K562 (cell line): ENCODE results near the gene CEP290. TPM values are rescaled to one million over a fixed set of nuclear protein-coding genes. Genes with fewer than 3 reads are reported as not detected.

ENCODE experiments used
- ATAC-seq: fragments of 200-7000 bp; cut with Tn5 transposase; 3 replicates; pipeline ENCODE4 v1.9.1; 2020; ENCODE audit warnings: moderate library complexity
- BruUV-seq: library from RNA; stranded (reverse); fragments of 400-500 nt; replicated peaks from 2 replicates; lab custom pipeline; 2021; lab: Mats Ljungman, UMichigan
- CTCF ChIA-PET: fragments of 300-600 bp; formaldehyde crosslinking; extraction: SDS; loops from one replicate; lab custom pipeline; 2021; ENCODE audit warnings: low intra/inter-chr PET ratio; lab: Yijun Ruan, JAX
- POLR2A ChIA-PET: fragments of 300-600, 350-650 bp; sonication (Branson Sonifier 250); formaldehyde crosslinking; extraction: SDS; loops from one replicate; lab custom pipeline; 2021; ENCODE audit warnings: antibody characterized with exemption, inconsistent platforms; lab: Yijun Ruan, JAX
- DNase-seq, 4 experiments: peaks; one replicate each; pipeline versions ENCODE4 v3.0.0 to v3.0.0-alpha.2; 2011 to 2018; ENCODE audit warnings: low spot score in 3 of 4, mixed read lengths in 3 of 4; ENCODE audit errors: extremely low read depth in 1 of 4
- FAIRE-seq: peaks from 2 replicates; lab custom pipeline; 2011; peaks lifted over from hg19 to GRCh38; lab: Jason Lieb, UNC
- H2AFZ ChIP-seq: 2 replicates; pipeline ENCODE4 v1.6.0; 2011; ENCODE audit warnings: low read depth, low read length, control low read depth, inconsistent platforms
- H3K27ac ChIP-seq: fragments of 200-600 bp; 3 replicates; pipeline ENCODE4 v1.8.0; 2011; ENCODE audit warnings: low read depth, mild to moderate bottlenecking, control low read depth, inconsistent platforms, low read length, moderate library complexity, mixed read lengths; ENCODE audit errors: extremely low read depth
- H3K27me3 ChIP-seq, 2 experiments: fragments of 300-600 bp in 1 of 2; 2 replicates in 1 of 2; 3 replicates in 1 of 2; pipeline versions ENCODE4 v1.6.0 to v1.8.0; 2011; ENCODE audit warnings: inconsistent platforms in 2 of 2, low read length in 2 of 2, mild to moderate bottlenecking in 1 of 2, mixed read lengths in 1 of 2, moderate library complexity in 1 of 2; ENCODE audit not compliant: control insufficient read depth in 2 of 2, insufficient read depth in 2 of 2
- H3K36me3 ChIP-seq: fragments of 300-600 bp; 3 replicates; pipeline ENCODE4 v1.8.0; 2011; ENCODE audit warnings: mild to moderate bottlenecking, low read length, inconsistent platforms; ENCODE audit not compliant: control insufficient read depth, insufficient read depth
- H3K4me1 ChIP-seq, 2 experiments: fragments of 200-600 bp in 1 of 2; replicated peaks in 1 of 2; 2 replicates in 1 of 2; 3 replicates in 1 of 2; pipeline versions ENCODE4 v1.5.1 to v1.8.0; 2011; ENCODE audit warnings: inconsistent platforms in 2 of 2, low read length in 2 of 2, mild to moderate bottlenecking in 1 of 2, mixed read lengths in 1 of 2, moderate library complexity in 1 of 2; ENCODE audit not compliant: control insufficient read depth in 2 of 2, insufficient read depth in 2 of 2
- H3K4me2 ChIP-seq: 2 replicates; pipeline ENCODE4 v1.6.1; 2011; ENCODE audit warnings: low read length, control low read depth, inconsistent platforms, mixed read lengths; ENCODE audit not compliant: insufficient read depth
- H3K4me3 ChIP-seq: fragments of 200-600 bp; sonication (generic), shearing (Covaris generic); 2 replicates; pipeline ENCODE4 v1.5.1; 2016; ENCODE audit warnings: control low read depth, inconsistent platforms
- H3K79me2 ChIP-seq: fragments of 200-600 bp; 3 replicates; pipeline ENCODE4 v1.8.0; 2011; ENCODE audit warnings: low read length, inconsistent platforms; ENCODE audit not compliant: control insufficient read depth, insufficient read depth
- H3K9ac ChIP-seq, 2 experiments: 2 replicates each; pipeline versions ENCODE4 v1.6.0 to v1.6.1; 2011; ENCODE audit warnings: low read depth in 2 of 2, low read length in 2 of 2, control low read depth in 1 of 2, inconsistent platforms in 1 of 2, mild to moderate bottlenecking in 1 of 2, mixed read lengths in 1 of 2; ENCODE audit not compliant: insufficient read depth in 1 of 2
- H3K9me1 ChIP-seq: one replicate; pipeline ENCODE4 v1.6.0; 2011; ENCODE audit warnings: inconsistent platforms, mild to moderate bottlenecking, low read length, moderate library complexity; ENCODE audit not compliant: control insufficient read depth, insufficient read depth
- H3K9me3 ChIP-seq: replicated peaks from 2 replicates; pipeline ENCODE4 v1.5.1; 2011; ENCODE audit warnings: low read depth, low read length, inconsistent platforms; ENCODE audit not compliant: control insufficient read depth, insufficient read depth
- H4K20me1 ChIP-seq: replicated peaks from 2 replicates; pipeline ENCODE4 v1.6.1; 2011; ENCODE audit warnings: low read length, inconsistent platforms, mixed read lengths; ENCODE audit not compliant: control insufficient read depth, insufficient read depth
- ASH1L ChIP-seq: fragments of 450-650 bp; IDR thresholded peaks from 2 replicates; pipeline ENCODE4 v1.6.1; 2018; ENCODE audit warnings: borderline replicate concordance, mild to moderate bottlenecking, low read depth; ENCODE audit not compliant: partially characterized antibody
- CBFA2T3 ChIP-seq: fragments of 450-650 bp; IDR thresholded peaks from 2 replicates; pipeline ENCODE4 v1.6.1; 2017
- CBX3 ChIP-seq, 2 experiments: IDR thresholded peaks; 1 replicate in 1 of 2; 2 replicates in 1 of 2; pipeline ENCODE4 v1.6.1; 2012; ENCODE audit warnings: inconsistent platforms in 2 of 2, low read length in 2 of 2, borderline replicate concordance in 1 of 2, control low read depth in 1 of 2
- CBX5 ChIP-seq: IDR thresholded peaks from 2 replicates; pipeline ENCODE4 v1.6.1; 2014; ENCODE audit warnings: low read depth, borderline replicate concordance
- CBX8 ChIP-seq: fragments of 200-600 bp; sonication (generic); IDR thresholded peaks from 2 replicates; pipeline ENCODE4 v1.6.1; 2012; ENCODE audit warnings: borderline replicate concordance, mixed run types, low read depth, mild to moderate bottlenecking, moderate library complexity, mixed read lengths, low read length, control low read depth, inconsistent platforms; ENCODE audit not compliant: poor library complexity, severe bottlenecking; ENCODE audit errors: extremely low read depth
- CSDE1 ChIP-seq, 2 experiments: fragments of 450-650 bp; IDR thresholded peaks; 2 replicates each; pipeline ENCODE4 v1.6.1; 2016; ENCODE audit warnings: mild to moderate bottlenecking in 1 of 2
- DNMT1 ChIP-seq: fragments of 450-650 bp; IDR thresholded peaks from 2 replicates; pipeline ENCODE4 v1.6.1; 2016; ENCODE audit warnings: antibody characterized with exemption, mild to moderate bottlenecking
- FIP1L1 ChIP-seq: fragments of 200-400 bp; formaldehyde crosslinking; IDR thresholded peaks from 2 replicates; pipeline ENCODE4 v1.6.1; 2018; ENCODE audit warnings: mild to moderate bottlenecking, low read depth, low read length; ENCODE audit not compliant: poor library complexity, severe bottlenecking
- IFI16 ChIP-seq: fragments of 250-450 bp; sonication (Bioruptor Pico); IDR thresholded peaks from 2 replicates; pipeline ENCODE4 v2.1.2; 2022; ENCODE audit warnings: mild to moderate bottlenecking, inconsistent platforms
- JUN ChIP-seq, 2 experiments: sonication (generic) in 1 of 2; formaldehyde crosslinking in 1 of 2; IDR thresholded peaks; 2 replicates each; pipeline versions ENCODE4 v1.6.1 to v1.8.0; 2012 to 2022; ENCODE audit warnings: borderline replicate concordance in 2 of 2, mild to moderate bottlenecking in 2 of 2, improper control_type of control experiment in 1 of 2, low read depth in 1 of 2, low read length in 1 of 2, missing genetic modification reagents in 1 of 2
- KLF16 ChIP-seq: IDR thresholded peaks from 2 replicates; pipeline ENCODE4 v1.6.1; 2016; ENCODE audit warnings: antibody characterized with exemption
- MEF2A ChIP-seq: IDR thresholded peaks from 2 replicates; pipeline ENCODE4 v1.6.1; 2011; ENCODE audit warnings: low read depth, mild to moderate bottlenecking, low read length, moderate library complexity; ENCODE audit not compliant: control insufficient read depth
- RFX7 ChIP-seq: fragments of 250-450 bp; sonication (Bioruptor Pico); IDR thresholded peaks from 2 replicates; pipeline ENCODE4 v1.5.1; 2021; ENCODE audit warnings: mild to moderate bottlenecking
- SIN3B ChIP-seq: fragments of 450-650 bp; IDR thresholded peaks from 2 replicates; pipeline ENCODE4 v1.6.1; 2017; ENCODE audit warnings: low read depth, mild to moderate bottlenecking, moderate library complexity
- TARDBP ChIP-seq: fragments of 450-650 bp; IDR thresholded peaks from 2 replicates; pipeline ENCODE4 v1.6.1; 2016
- TCF7L2 ChIP-seq: fragments of 150-350 bp; IDR thresholded peaks from 2 replicates; pipeline ENCODE4 v1.6.1; 2016; ENCODE audit warnings: low read depth, mild to moderate bottlenecking, low read length, moderate library complexity
- ZKSCAN3 ChIP-seq: fragments of 250-450 bp; sonication (Bioruptor Pico); IDR thresholded peaks from 2 replicates; pipeline ENCODE4 v1.4.0; 2020
- ZNF212 ChIP-seq: fragments of 450-650 bp; formaldehyde crosslinking; IDR thresholded peaks from 2 replicates; pipeline ENCODE4 v1.4.0; 2020; ENCODE audit warnings: mild to moderate bottlenecking
- WGBS: fragments of 100-300 bp; shearing (Covaris generic); methylation state at CpG from one replicate; pipeline ENCODE4 v1.1.6; 2016; ENCODE audit warnings: low coverage, mixed read lengths; ENCODE audit not compliant: insufficient coverage; ENCODE audit errors: missing lambda C conversion rate; 5-methylcytosine and 5-hydroxymethylcytosine counted together
- in situ Hi-C: fragments of 300-500 bp; cut with MboI; formaldehyde crosslinking; loops from 4 replicates; pipeline ENCODE4 v1.15.0; 2018; ENCODE audit warnings: inconsistent platforms, mixed read lengths
- intact Hi-C: fragments of 100-400 bp; cut with micrococcal nuclease; formaldehyde crosslinking; loops from 2 replicates; pipeline ENCODE4 v1.14.2; 2022
- polyA plus RNA-seq, 8 experiments: library from polyadenylated mRNA; depleted of rRNA in 4 of 8; stranded (reverse) in 5 of 8; unstranded in 3 of 8; fragments of >200 nt; fragmentation: Nextera tagmentation in 2 of 8; fragmentation: Illumina TruSeq in 1 of 8; extraction: Ambion mirVana in 2 of 8; extraction: Trizol in 1 of 8; gene quantifications; 2 replicates each; pipeline versions ENCODE4 v1.2.1 to v1.2.3, GENCODE V29; 2011 to 2014; ENCODE audit warnings: inconsistent platforms in 1 of 8, missing spikeins in 1 of 8
- total RNA-seq, 7 experiments: library from RNA; depleted of rRNA in 6 of 7; stranded (reverse); fragments of >200 nt in 6 of 7; fragmentation: Illumina TruSeq in 2 of 7; extraction: Trizol in 2 of 7; gene quantifications; 2 replicates each; pipeline versions ENCODE4 v1.2.1 to v1.2.3, GENCODE V29; 2011 to 2021; ENCODE audit warnings: low replicate concordance in 1 of 7
- TF ChIP-seq, protein P1 (sequence below): fragments of 450-650 bp; IDR thresholded peaks from 2 replicates; pipeline ENCODE4 v1.6.1; 2016; ENCODE audit warnings: missing biosample characterization, missing genetic modification characterization
- TF ChIP-seq, protein P2 (sequence below): fragments of 450-650 bp; IDR thresholded peaks from 2 replicates; pipeline ENCODE4 v1.6.1; 2016; ENCODE audit warnings: low read depth, mild to moderate bottlenecking, moderate library complexity
- TF ChIP-seq, protein P3 (sequence below): sonication (generic); formaldehyde crosslinking; IDR thresholded peaks from 2 replicates; pipeline ENCODE4 v1.9.0; 2022; ENCODE audit warnings: mild to moderate bottlenecking, missing genetic modification reagents

The CEP290 gene
- total and polyA plus RNA-seq, 9 of the 15 experiments (the other 6 are each of a cell fraction or from before 2014, with no cell fraction given) = 7.2 to 19.4 (median 18.1) TPM

DNA sequence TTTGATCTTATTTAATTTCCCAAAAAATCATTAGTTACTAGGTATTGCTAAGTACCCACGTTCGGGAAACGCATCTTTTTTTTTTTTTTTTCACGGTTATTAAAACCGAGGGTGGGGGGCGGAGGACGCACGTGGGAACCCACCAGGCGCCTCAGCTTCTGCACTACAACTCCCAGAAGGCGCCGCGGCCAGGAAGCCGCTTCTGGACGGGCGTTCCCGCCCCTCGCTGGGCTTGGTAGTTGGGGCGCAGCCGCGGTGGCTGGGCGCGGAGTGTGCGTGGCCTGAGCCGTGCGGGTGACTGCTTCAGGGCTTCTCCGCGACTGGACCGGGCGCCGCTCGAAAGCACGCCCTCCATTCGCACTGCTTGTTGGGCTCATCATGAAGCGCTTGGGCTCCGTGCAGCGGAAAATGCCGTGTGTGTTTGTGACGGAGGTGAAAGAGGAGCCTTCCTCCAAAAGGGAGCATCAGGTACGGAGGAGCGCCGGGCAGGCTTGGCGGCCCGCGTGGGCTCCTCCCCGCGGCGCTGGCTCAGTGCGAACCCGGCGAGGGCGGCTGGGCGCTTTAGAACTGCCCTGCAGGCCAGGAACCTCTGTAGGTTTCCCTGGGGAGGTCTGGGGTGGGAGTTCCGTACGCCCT, 106.5 kb downstream of the CEP290 start:
- 2% methylated on average over 25 of the region's 54 CpGs for WGBS
- TF ChIP-seq TARDBP = no peak
- no peak for TF ChIP-seq ZKSCAN3 (CRISPR knock-in tag)
- peak in 1 of 2 experiments; percentile 34; a peak in 1 of 3 replicates for TF ChIP-seq CBX3 (IDR thresholded peaks at IDR 0.05; ENCODE audit: borderline replicate concordance in 1 of 2, low read length in 2 of 2)
- peak; percentile 50 for TF ChIP-seq ASH1L
- TF ChIP-seq, protein P1, sequence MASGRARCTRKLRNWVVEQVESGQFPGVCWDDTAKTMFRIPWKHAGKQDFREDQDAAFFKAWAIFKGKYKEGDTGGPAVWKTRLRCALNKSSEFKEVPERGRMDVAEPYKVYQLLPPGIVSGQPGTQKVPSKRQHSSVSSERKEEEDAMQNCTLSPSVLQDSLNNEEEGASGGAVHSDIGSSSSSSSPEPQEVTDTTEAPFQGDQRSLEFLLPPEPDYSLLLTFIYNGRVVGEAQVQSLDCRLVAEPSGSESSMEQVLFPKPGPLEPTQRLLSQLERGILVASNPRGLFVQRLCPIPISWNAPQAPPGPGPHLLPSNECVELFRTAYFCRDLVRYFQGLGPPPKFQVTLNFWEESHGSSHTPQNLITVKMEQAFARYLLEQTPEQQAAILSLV (tag) = no peak
- TF ChIP-seq CBX5 = no peak
- TF ChIP-seq FIP1L1 = peak; percentile 50
- TF ChIP-seq JUN (IDR thresholded peaks at IDR 0.05; ENCODE audit: borderline replicate concordance, low read depth, low read length) = no peak
- no peak for TF ChIP-seq JUN (CRISPR knock-in tag; IDR thresholded peaks at IDR 0.05; ENCODE audit: borderline replicate concordance)
- TF ChIP-seq, protein P2, sequence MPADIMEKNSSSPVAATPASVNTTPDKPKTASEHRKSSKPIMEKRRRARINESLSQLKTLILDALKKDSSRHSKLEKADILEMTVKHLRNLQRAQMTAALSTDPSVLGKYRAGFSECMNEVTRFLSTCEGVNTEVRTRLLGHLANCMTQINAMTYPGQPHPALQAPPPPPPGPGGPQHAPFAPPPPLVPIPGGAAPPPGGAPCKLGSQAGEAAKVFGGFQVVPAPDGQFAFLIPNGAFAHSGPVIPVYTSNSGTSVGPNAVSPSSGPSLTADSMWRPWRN = no peak
- no peak for TF ChIP-seq CSDE1 (IDR thresholded peaks at IDR 0.05)
- no peak for TF ChIP-seq RFX7
- TF ChIP-seq TCF7L2 = no peak
- TF ChIP-seq, protein P3, sequence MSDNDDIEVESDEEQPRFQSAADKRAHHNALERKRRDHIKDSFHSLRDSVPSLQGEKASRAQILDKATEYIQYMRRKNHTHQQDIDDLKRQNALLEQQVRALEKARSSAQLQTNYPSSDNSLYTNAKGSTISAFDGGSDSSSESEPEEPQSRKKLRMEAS = peak; percentile 85
- TF ChIP-seq DNMT1 = no peak
- TF ChIP-seq MEF2A = no peak
- no peak for TF ChIP-seq ZNF212 (CRISPR knock-in tag)
- no peak; the same call in 1 of the 2 replicates for TF ChIP-seq SIN3B
- no peak for TF ChIP-seq CBX8
- TF ChIP-seq IFI16 (CRISPR knock-in tag) = no peak
- TF ChIP-seq CBFA2T3 = no peak
- no peak for TF ChIP-seq KLF16

More for the DNA sequence above, 106.5 kb downstream of the CEP290 start:
- in situ Hi-C loops (no loop called here), intact Hi-C loops (no loop called here)
- FAIRE-seq = peak; percentile 52
- Histone ChIP-seq H3K4me2 (peak overlapping the region; percentile 82), H3K9me3 (no peaks in the 10 kb centered on the region; the same call in 1 of the 2 replicates), H3K4me3 (peak overlapping the region; percentile 59), H3K9me1 (no peaks in the 10 kb centered on the region), H3K27me3 (no peaks in the 10 kb centered on the region), H3K4me1 (peaks cover 0 to 19% of the 10 kb centered on the region in 2 experiments; a peak in 2 of 5 replicates), H3K27ac (peak overlapping the region; percentile 63), H3K79me2 (peaks cover 51% of the 10 kb centered on the region), H4K20me1 (no peaks in the 10 kb centered on the region), H3K36me3 (peaks cover 34% of the 10 kb centered on the region), H2AFZ (peak overlapping the region; percentile 97), H3K9ac (peak overlapping the region; percentile 90 to 97)
- DNase-seq = peak; percentile 87 to 95 (median 88)
- CTCF ChIA-PET = no interaction called here
- peak; percentile 99 for ATAC-seq
- POLR2A ChIA-PET = interaction anchor here (0.6 to 1.1 kb wide), 4 partner anchors 11 to 658 kb away, joined by 3 to 4 read pairs (median 3); no protein-coding TSS in a partner anchor
- no TSS peak for BruUV-seq
